HFFc6 (cell line): ENCODE measurements around the gene PEX16. TPM values are rescaled to one million over a fixed set of nuclear protein-coding genes. Genes with fewer than 3 reads are reported as not detected.

ENCODE experiments used
- DNase-seq: peaks from one replicate; pipeline ENCODE4 v3.0.0-alpha.2; 2018
- H3K27ac Mint-ChIP-seq: 2 replicates; pipeline ENCODE4 v1.8.0; 2020; ENCODE audit warnings: mild to moderate bottlenecking, mixed read lengths
- H3K27me3 Mint-ChIP-seq: 2 replicates; pipeline ENCODE4 v1.8.0; 2021; ENCODE audit warnings: mild to moderate bottlenecking, moderate library complexity, mixed read lengths; ENCODE audit not compliant: insufficient read depth
- H3K36me3 Mint-ChIP-seq: 2 replicates; pipeline ENCODE4 v1.8.0; 2021; ENCODE audit warnings: low read depth, mixed read lengths
- H3K4me1 Mint-ChIP-seq: 2 replicates; pipeline ENCODE4 v1.8.0; 2020; ENCODE audit warnings: low read depth, mixed read lengths
- H3K4me3 Mint-ChIP-seq: 2 replicates; pipeline ENCODE4 v1.8.0; 2020; ENCODE audit warnings: mild to moderate bottlenecking, moderate library complexity, mixed read lengths
- H3K9me3 Mint-ChIP-seq: 2 replicates; pipeline ENCODE4 v1.8.0; 2020; ENCODE audit warnings: mild to moderate bottlenecking, mixed read lengths
- total RNA-seq, 6 experiments: library from RNA; stranded (reverse); fragmentation: NEBNext Ultra II Directional; extraction: Animal tissue kit (Norgen Biotek cat#: 25700); gene quantifications; 2 replicates in 1 of 6; 3 replicates in 5 of 6; pipeline ENCODE4 v1.2.3, GENCODE V29; 2021
- TF ChIP-seq, protein P1 (sequence below): fragments of 200-600 bp; sonication (generic); IDR thresholded peaks from 2 replicates; pipeline ENCODE4 v1.5.0; 2021; ENCODE audit warnings: antibody characterized with exemption, mild to moderate bottlenecking

The PEX16 gene
- total RNA-seq, 6 experiments from 2014 or later = 23.4 to 27.2 (median 25.9) TPM

DNA sequence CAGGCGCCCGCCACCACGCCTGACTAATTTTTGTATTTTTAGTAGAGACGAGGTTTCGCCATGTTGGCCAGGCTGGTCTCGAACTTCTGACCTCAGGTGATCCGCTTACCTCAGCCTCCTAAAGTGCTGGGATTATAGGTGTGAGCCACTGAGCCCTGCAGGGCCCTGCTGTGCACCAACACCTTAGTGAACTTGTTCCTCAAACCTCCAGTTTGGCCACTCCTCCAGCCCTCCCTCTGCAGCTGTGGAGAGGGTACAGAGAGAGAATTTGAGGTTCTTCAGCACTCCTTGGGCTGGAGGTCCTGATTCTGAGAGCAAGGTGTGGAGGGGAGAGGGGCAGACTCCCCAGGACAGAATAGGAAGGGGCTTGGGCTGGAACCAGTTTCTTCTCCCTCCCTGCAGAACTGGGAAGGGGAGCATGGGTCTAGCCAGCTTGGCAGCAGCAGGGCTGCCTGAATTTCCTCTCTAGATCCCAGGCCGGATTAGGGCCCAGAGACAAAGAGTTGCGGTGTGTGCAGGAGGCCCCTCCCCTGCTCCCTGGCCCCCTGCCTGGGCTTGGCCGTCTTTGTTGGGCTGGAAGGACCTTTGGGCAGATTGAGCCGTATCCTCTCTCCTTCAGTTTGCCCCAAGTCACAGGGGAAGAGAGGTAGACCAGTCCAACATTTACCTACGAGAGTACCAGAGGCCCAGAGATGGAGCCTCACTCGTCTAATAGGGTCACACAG, 2.3 kb upstream of the PEX16 start:
- no peak for DNase-seq
- TF ChIP-seq, protein P1, sequence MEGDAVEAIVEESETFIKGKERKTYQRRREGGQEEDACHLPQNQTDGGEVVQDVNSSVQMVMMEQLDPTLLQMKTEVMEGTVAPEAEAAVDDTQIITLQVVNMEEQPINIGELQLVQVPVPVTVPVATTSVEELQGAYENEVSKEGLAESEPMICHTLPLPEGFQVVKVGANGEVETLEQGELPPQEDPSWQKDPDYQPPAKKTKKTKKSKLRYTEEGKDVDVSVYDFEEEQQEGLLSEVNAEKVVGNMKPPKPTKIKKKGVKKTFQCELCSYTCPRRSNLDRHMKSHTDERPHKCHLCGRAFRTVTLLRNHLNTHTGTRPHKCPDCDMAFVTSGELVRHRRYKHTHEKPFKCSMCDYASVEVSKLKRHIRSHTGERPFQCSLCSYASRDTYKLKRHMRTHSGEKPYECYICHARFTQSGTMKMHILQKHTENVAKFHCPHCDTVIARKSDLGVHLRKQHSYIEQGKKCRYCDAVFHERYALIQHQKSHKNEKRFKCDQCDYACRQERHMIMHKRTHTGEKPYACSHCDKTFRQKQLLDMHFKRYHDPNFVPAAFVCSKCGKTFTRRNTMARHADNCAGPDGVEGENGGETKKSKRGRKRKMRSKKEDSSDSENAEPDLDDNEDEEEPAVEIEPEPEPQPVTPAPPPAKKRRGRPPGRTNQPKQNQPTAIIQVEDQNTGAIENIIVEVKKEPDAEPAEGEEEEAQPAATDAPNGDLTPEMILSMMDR = no peak
- H3K36me3 Mint-ChIP-seq = no peaks in the 10 kb centered on the region
- peaks cover 22% of the 10 kb centered on the region for H3K27me3 Mint-ChIP-seq
- H3K9me3 Mint-ChIP-seq = no peaks in the 10 kb centered on the region
- H3K4me1 Mint-ChIP-seq = peaks cover 19% of the 10 kb centered on the region
- no peak overlapping the region for H3K27ac Mint-ChIP-seq
- H3K4me3 Mint-ChIP-seq = no peak overlapping the region

DNA sequence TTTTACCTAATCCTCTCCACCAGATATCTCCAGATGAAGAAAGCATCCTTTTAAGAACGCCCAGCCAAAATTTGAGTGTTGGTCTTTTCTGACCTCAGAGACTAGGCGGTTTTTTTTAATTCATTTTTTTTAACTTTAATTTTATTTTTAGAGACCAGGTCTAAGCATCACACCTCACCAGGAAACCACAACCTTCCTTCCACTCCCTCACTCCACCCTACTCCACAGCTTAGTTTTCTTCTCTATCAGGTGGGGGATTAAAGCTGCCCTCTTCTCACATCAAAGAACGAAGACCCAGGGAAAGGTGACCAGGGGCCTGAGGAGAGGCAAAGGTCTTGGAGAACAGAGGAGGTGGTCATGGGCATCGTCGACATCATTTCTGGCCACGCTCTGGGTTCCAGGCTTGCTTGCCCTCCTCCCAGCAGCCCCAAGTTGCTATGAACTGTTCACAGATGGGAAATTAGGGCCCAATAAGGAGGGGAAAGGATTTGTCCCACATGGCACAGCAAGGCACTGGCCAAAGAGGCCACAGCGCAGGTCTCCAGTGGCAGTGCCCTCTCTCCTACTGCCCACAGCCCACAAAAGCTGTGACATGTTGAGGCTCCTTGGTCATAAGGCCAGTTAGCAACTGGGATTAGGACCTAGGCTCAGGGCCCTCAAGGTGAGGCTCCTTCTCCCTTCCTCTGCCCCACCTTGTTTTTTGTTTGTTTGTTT, 1.4 kb upstream of the PEX16 start:
- TF ChIP-seq, protein P1 = no peak
- H3K36me3 Mint-ChIP-seq = no peaks in the 10 kb centered on the region
- H3K4me3 Mint-ChIP-seq = peak overlapping the region; percentile 97
- peaks cover 21% of the 10 kb centered on the region for H3K27me3 Mint-ChIP-seq
- H3K4me1 Mint-ChIP-seq = peaks cover 19% of the 10 kb centered on the region
- no peak for DNase-seq
- peak overlapping the region; percentile 96 for H3K27ac Mint-ChIP-seq
- no peaks in the 10 kb centered on the region for H3K9me3 Mint-ChIP-seq

DNA sequence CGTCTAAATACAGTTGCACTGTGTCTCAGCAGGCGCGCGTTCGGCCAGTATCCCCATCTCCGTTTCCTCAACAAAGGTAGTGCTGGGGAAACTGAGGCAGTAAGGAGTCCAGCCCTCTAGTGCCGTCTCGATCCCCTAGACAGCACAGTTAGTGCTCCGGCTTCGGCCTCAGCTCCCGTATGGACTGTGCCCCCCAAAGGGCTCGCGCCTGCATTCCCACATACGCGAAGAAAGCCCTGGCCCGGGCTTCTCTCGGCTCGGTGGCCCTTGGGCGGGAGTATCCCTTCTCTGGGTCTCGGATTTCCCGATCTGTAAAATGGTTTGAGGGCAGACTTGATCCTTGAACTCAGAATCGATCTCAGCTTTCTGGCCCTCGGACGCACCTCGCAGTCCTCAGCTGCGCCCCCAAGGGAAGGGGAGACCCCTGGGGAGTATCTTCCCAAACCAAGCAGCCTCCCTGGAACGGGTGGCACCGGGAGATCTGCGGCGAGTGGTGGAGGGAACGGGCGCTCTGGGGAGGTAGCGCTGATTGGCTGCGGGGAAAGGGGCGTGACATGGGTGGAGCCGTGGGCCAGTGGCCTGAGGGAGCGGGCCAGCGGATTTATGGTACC, 759 bp upstream of the PEX16 start:
- peak overlapping the region; percentile 97 for H3K4me3 Mint-ChIP-seq
- no peaks in the 10 kb centered on the region for H3K9me3 Mint-ChIP-seq
- H3K27ac Mint-ChIP-seq = peak overlapping the region; percentile 96
- TF ChIP-seq, protein P1 = no peak
- peaks cover 19% of the 10 kb centered on the region for H3K4me1 Mint-ChIP-seq
- DNase-seq = peak; percentile 63
- no peaks in the 10 kb centered on the region for H3K36me3 Mint-ChIP-seq
- peaks cover 18% of the 10 kb centered on the region; the same call in 1 of the 2 replicates for H3K27me3 Mint-ChIP-seq

GRCh38 chr11:45917286-45917622, 423 bp downstream of the PEX16 start:
- Mint-ChIP-seq H3K4me3 (peak overlapping the region; percentile 97), H3K27me3 (peaks cover 15% of the 10 kb centered on the region; the same call in 1 of the 2 replicates), H3K9me3 (no peaks in the 10 kb centered on the region), H3K4me1 (peaks cover 19% of the 10 kb centered on the region), H3K27ac (peak overlapping the region; percentile 96), H3K36me3 (no peaks in the 10 kb centered on the region)
- TF ChIP-seq, protein P1 = no peak
- DNase-seq = no peak

- no peak overlapping the region for H3K27ac Mint-ChIP-seq
- H3K4me1 Mint-ChIP-seq = peaks cover 19% of the 10 kb centered on the region
- TF ChIP-seq, protein P1 = no peak
- H3K9me3 Mint-ChIP-seq = no peaks in the 10 kb centered on the region
- no peak overlapping the region for H3K4me3 Mint-ChIP-seq
- DNase-seq = no peak
- H3K36me3 Mint-ChIP-seq = no peaks in the 10 kb centered on the region
- H3K27me3 Mint-ChIP-seq = peaks cover 6% of the 10 kb centered on the region; the same call in 1 of the 2 replicates
Measured at GRCh38 chr11:45915446-45915845, 2.2 kb downstream of the PEX16 start.
